Trophoblast cell (in vitro differentiated cells and primary cell): ENCODE data around the gene TLR6.
A peak's percentile ranks its signal among the peaks of the same experiment; 100 is the strongest.

ENCODE experiments used
- DNase-seq, 2 donors: peaks; one replicate each; pipeline ENCODE4 v3.0.0-alpha.2; 2016
- H2AFZ ChIP-seq: 2 replicates; pipeline ENCODE4 v1.6.1; 2013; ENCODE audit warnings: low read length, moderate library complexity, mild to moderate bottlenecking; ENCODE audit not compliant: insufficient read depth, poor library complexity
- H2AK5ac ChIP-seq: 2 replicates; pipeline ENCODE4 v1.6.1; 2013; ENCODE audit warnings: mild to moderate bottlenecking, low read length
- H2BK120ac ChIP-seq: 2 replicates; pipeline ENCODE4 v1.6.1; 2013; ENCODE audit warnings: low read length, mild to moderate bottlenecking, moderate library complexity; ENCODE audit not compliant: insufficient read depth, poor library complexity
- H2BK12ac ChIP-seq: 2 replicates; pipeline ENCODE4 v1.6.1; 2013; ENCODE audit warnings: mild to moderate bottlenecking, low read length, moderate library complexity
- H2BK5ac ChIP-seq: 2 replicates; pipeline ENCODE4 v1.6.1; 2013; ENCODE audit warnings: low read length, low read depth, moderate library complexity, mild to moderate bottlenecking; ENCODE audit not compliant: poor library complexity
- H3K14ac ChIP-seq: 2 replicates; pipeline ENCODE4 v1.6.1; 2013; ENCODE audit warnings: mild to moderate bottlenecking, low read length
- H3K18ac ChIP-seq: 2 replicates; pipeline ENCODE4 v1.6.1; 2013; ENCODE audit warnings: mild to moderate bottlenecking, low read length
- H3K23ac ChIP-seq: 2 replicates; pipeline ENCODE4 v1.6.1; 2013; ENCODE audit warnings: low read length
- H3K27ac ChIP-seq: 2 replicates; pipeline ENCODE4 v1.5.1; 2013; ENCODE audit warnings: low read depth, mild to moderate bottlenecking, inconsistent platforms, low read length, moderate library complexity
- H3K27me3 ChIP-seq: 2 replicates; pipeline ENCODE4 v1.6.1; 2013; ENCODE audit warnings: inconsistent platforms, mild to moderate bottlenecking, low read length, moderate library complexity; ENCODE audit not compliant: insufficient read depth
- H3K36me3 ChIP-seq, 2 experiments: 1 replicate in 1 of 2; 2 replicates in 1 of 2; pipeline ENCODE4 v1.6.1; 2013; ENCODE audit warnings: low read length in 2 of 2, mild to moderate bottlenecking in 2 of 2, moderate library complexity in 1 of 2; ENCODE audit not compliant: insufficient read depth in 2 of 2, control insufficient read depth in 1 of 2
- H3K4ac ChIP-seq: 2 replicates; pipeline ENCODE4 v1.6.1; 2013; ENCODE audit warnings: low read depth, mild to moderate bottlenecking, low read length, moderate library complexity
- H3K4me1 ChIP-seq, 2 experiments: 1 replicate in 1 of 2; 2 replicates in 1 of 2; pipeline ENCODE4 v1.6.1; 2013; ENCODE audit warnings: low read length in 2 of 2, mild to moderate bottlenecking in 2 of 2, moderate library complexity in 1 of 2; ENCODE audit not compliant: insufficient read depth in 2 of 2, control insufficient read depth in 1 of 2
- H3K4me2 ChIP-seq: 2 replicates; pipeline ENCODE4 v1.6.1; 2013; ENCODE audit warnings: inconsistent platforms, mild to moderate bottlenecking, low read length, moderate library complexity
- H3K4me3 ChIP-seq: 2 replicates; pipeline ENCODE4 v1.5.1; 2013; ENCODE audit warnings: mild to moderate bottlenecking, low read depth, low read length, inconsistent platforms
- H3K79me1 ChIP-seq: one replicate; pipeline ENCODE4 v1.6.1; 2013; ENCODE audit warnings: low read length
- H3K79me2 ChIP-seq: 2 replicates; pipeline ENCODE4 v1.6.1; 2013; ENCODE audit warnings: low read length, mild to moderate bottlenecking; ENCODE audit not compliant: control insufficient read depth, insufficient read depth, poor library complexity
- H3K9ac ChIP-seq: 2 replicates; pipeline ENCODE4 v1.6.1; 2013; ENCODE audit warnings: mild to moderate bottlenecking, low read length
- H3K9me3 ChIP-seq: 2 replicates; pipeline ENCODE4 v1.6.1; 2013; ENCODE audit warnings: low read depth, mild to moderate bottlenecking, control low read depth, inconsistent platforms, low read length; ENCODE audit not compliant: insufficient read depth
- H4K12ac ChIP-seq: 2 replicates; pipeline ENCODE4 v1.6.1; 2013; ENCODE audit warnings: low read depth, mild to moderate bottlenecking, low read length, moderate library complexity
- H4K8ac ChIP-seq: 2 replicates; pipeline ENCODE4 v1.6.1; 2013; ENCODE audit warnings: low read depth, mild to moderate bottlenecking, low read length, moderate library complexity
- H4K91ac ChIP-seq: one replicate; pipeline ENCODE4 v1.6.1; 2013; ENCODE audit warnings: low read depth, mild to moderate bottlenecking, low read length, moderate library complexity
- WGBS: extraction: QIAGEN DNeasy Blood & Tissue Kit; methylation state at CpG from one replicate; pipeline ENCODE4 v1.1.7; 2013; ENCODE audit warnings: missing lambda C conversion rate; ENCODE audit not compliant: insufficient read length, insufficient coverage; ENCODE audit errors: extremely low coverage; 5-methylcytosine and 5-hydroxymethylcytosine counted together

Gene TLR6

GRCh38 chr4:38782452-38783108 is 74.0 kb downstream of the TLR6 start, which contains the start of gene TLR10:
TLR10 (minus strand) TSS chr4:38782990; CDS start chr4:38775590, 7,400 bp downstream.
- no peak within 1 kb of the TSS for H2BK5ac ChIP-seq
- H3K79me2 ChIP-seq: no peaks in the 10 kb centered on the region
- H3K4me1 ChIP-seq: no peaks in the 10 kb centered on the region
- H3K4me2 ChIP-seq: no peak within 1 kb of the TSS
- no peaks in the 10 kb centered on the region for H3K27me3 ChIP-seq
- no peak within 1 kb of the TSS for H4K91ac ChIP-seq
- peak in 1 of 2 donors; percentile 71 for DNase-seq
- no peak within 1 kb of the TSS for H3K23ac ChIP-seq
- no peak within 1 kb of the TSS for H4K8ac ChIP-seq
- no peaks in the 10 kb centered on the region for H3K9me3 ChIP-seq
- no CpG with 5 or more reads among the region's 12 CpGs for whole genome bisulfite sequencing
- no peak within 1 kb of the TSS for H2AFZ ChIP-seq
- no peak within 1 kb of the TSS for H3K4me3 ChIP-seq
- no peak within 1 kb of the TSS for H3K9ac ChIP-seq
- no peaks in the 10 kb centered on the region for H3K79me1 ChIP-seq
- no peak within 1 kb of the TSS for H3K4ac ChIP-seq
- no peak within 1 kb of the TSS for H3K18ac ChIP-seq
- no peak within 1 kb of the TSS for H3K27ac ChIP-seq
- no peak within 1 kb of the TSS for H3K14ac ChIP-seq
- no peaks in the 10 kb centered on the region for H3K36me3 ChIP-seq
- H2BK120ac ChIP-seq: no peak within 1 kb of the TSS
- H2BK12ac ChIP-seq: no peak within 1 kb of the TSS
- H2AK5ac ChIP-seq: no peak within 1 kb of the TSS
- H4K12ac ChIP-seq: no peak within 1 kb of the TSS

GRCh38 chr4:38781854-38782261 is 74.8 kb downstream of the TLR6 start:
- no peaks in the 10 kb centered on the region for H3K79me2 ChIP-seq
- DNase-seq: no peak
- no peak overlapping the region for H2BK120ac ChIP-seq
- H3K23ac ChIP-seq: no peak overlapping the region
- H2BK5ac ChIP-seq: no peak overlapping the region
- no peak overlapping the region for H3K18ac ChIP-seq
- no peak overlapping the region for H2AFZ ChIP-seq
- no peaks in the 10 kb centered on the region for H3K79me1 ChIP-seq
- no peaks in the 10 kb centered on the region for H3K9me3 ChIP-seq
- H4K12ac ChIP-seq: no peak overlapping the region
- no peaks in the 10 kb centered on the region for H3K36me3 ChIP-seq
- no peak overlapping the region for H4K91ac ChIP-seq
- H3K4ac ChIP-seq: no peak overlapping the region
- no peaks in the 10 kb centered on the region for H3K27me3 ChIP-seq
- no peak overlapping the region for H2BK12ac ChIP-seq
- H2AK5ac ChIP-seq: no peak overlapping the region
- no peak overlapping the region for H3K4me3 ChIP-seq
- no peak overlapping the region for H3K9ac ChIP-seq
- H3K4me1 ChIP-seq: no peaks in the 10 kb centered on the region
- no CpG with 5 or more reads among the region's 4 CpGs for WGBS
- no peak overlapping the region for H3K4me2 ChIP-seq
- H4K8ac ChIP-seq: no peak overlapping the region
- no peak overlapping the region for H3K27ac ChIP-seq
- no peak overlapping the region for H3K14ac ChIP-seq

- H3K79me1 ChIP-seq: no peaks in the 10 kb centered on the region
- H3K27me3 ChIP-seq: no peaks in the 10 kb centered on the region
- no CpG with 5 or more reads among the region's 4 CpGs for WGBS
- H3K4ac ChIP-seq: no peak overlapping the region
- no peak overlapping the region for H2BK12ac ChIP-seq
- no peaks in the 10 kb centered on the region for H3K36me3 ChIP-seq
- no peak overlapping the region for H3K18ac ChIP-seq
- no peak overlapping the region for H4K8ac ChIP-seq
- H3K14ac ChIP-seq: no peak overlapping the region
- H4K91ac ChIP-seq: no peak overlapping the region
- H3K4me2 ChIP-seq: no peak overlapping the region
- no peak overlapping the region for H2BK120ac ChIP-seq
- H3K4me1 ChIP-seq: no peaks in the 10 kb centered on the region
- H3K9me3 ChIP-seq: no peaks in the 10 kb centered on the region
- no peak overlapping the region for H4K12ac ChIP-seq
- H3K23ac ChIP-seq: no peak overlapping the region
- H3K4me3 ChIP-seq: no peak overlapping the region
- H2AK5ac ChIP-seq: no peak overlapping the region
- no peak overlapping the region for H3K27ac ChIP-seq
- no peak overlapping the region for H2AFZ ChIP-seq
- H2BK5ac ChIP-seq: no peak overlapping the region
- H3K9ac ChIP-seq: no peak overlapping the region
- H3K79me2 ChIP-seq: no peaks in the 10 kb centered on the region
- DNase-seq: no peak
Observed at GRCh38 chr4:38780833-38781484, 75.7 kb downstream of the TLR6 start.

- DNase-seq: no peak
- Histone ChIP-seq H3K27ac (no peak overlapping the region), H3K4ac (no peak overlapping the region), H4K91ac (no peak overlapping the region), H2BK120ac (no peak overlapping the region), H4K8ac (no peak overlapping the region), H3K36me3 (no peaks in the 10 kb centered on the region), H2BK12ac (no peak overlapping the region), H2BK5ac (no peak overlapping the region), H3K27me3 (no peaks in the 10 kb centered on the region), H3K4me3 (no peak overlapping the region), H3K79me2 (no peaks in the 10 kb centered on the region), H3K23ac (no peak overlapping the region), H3K14ac (no peak overlapping the region), H4K12ac (no peak overlapping the region), H3K18ac (no peak overlapping the region), H3K4me2 (no peak overlapping the region), H2AFZ (no peak overlapping the region), H3K9me3 (no peaks in the 10 kb centered on the region), H2AK5ac (no peak overlapping the region), H3K9ac (no peak overlapping the region), H3K4me1 (no peaks in the 10 kb centered on the region), H3K79me1 (no peaks in the 10 kb centered on the region)
- no CpG with 5 or more reads among the region's 5 CpGs for WGBS
Observed at GRCh38 chr4:38779790-38780189, 76.8 kb downstream of the TLR6 start.
